Measurements from ENCODE around the gene GTF2F1.

- TF ChIP-seq, protein P1, sequence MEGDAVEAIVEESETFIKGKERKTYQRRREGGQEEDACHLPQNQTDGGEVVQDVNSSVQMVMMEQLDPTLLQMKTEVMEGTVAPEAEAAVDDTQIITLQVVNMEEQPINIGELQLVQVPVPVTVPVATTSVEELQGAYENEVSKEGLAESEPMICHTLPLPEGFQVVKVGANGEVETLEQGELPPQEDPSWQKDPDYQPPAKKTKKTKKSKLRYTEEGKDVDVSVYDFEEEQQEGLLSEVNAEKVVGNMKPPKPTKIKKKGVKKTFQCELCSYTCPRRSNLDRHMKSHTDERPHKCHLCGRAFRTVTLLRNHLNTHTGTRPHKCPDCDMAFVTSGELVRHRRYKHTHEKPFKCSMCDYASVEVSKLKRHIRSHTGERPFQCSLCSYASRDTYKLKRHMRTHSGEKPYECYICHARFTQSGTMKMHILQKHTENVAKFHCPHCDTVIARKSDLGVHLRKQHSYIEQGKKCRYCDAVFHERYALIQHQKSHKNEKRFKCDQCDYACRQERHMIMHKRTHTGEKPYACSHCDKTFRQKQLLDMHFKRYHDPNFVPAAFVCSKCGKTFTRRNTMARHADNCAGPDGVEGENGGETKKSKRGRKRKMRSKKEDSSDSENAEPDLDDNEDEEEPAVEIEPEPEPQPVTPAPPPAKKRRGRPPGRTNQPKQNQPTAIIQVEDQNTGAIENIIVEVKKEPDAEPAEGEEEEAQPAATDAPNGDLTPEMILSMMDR (IDR thresholded peaks at IDR 0.05) = no peak
- TF ChIP-seq EP300 (IDR thresholded peaks at IDR 0.05) = no peak
Observed at GRCh38 chr19:6413721-6414643, 21.0 kb upstream of the GTF2F1 start.
